GM19438 (cell line): ENCODE measurements around the gene TENT5C.

ENCODE experiments used
- ATAC-seq: cut with Tn5 transposase; IDR thresholded peaks from one replicate; pipeline ENCODE4 v1.9.1; 2021; ENCODE audit warnings: low read depth; ENCODE audit not compliant: unreplicated experiment

The TENT5C gene

GRCh38 chr1:117652421-117652820 is 46.6 kb downstream of the TENT5C start:
- ATAC-seq: no peak

DNA sequence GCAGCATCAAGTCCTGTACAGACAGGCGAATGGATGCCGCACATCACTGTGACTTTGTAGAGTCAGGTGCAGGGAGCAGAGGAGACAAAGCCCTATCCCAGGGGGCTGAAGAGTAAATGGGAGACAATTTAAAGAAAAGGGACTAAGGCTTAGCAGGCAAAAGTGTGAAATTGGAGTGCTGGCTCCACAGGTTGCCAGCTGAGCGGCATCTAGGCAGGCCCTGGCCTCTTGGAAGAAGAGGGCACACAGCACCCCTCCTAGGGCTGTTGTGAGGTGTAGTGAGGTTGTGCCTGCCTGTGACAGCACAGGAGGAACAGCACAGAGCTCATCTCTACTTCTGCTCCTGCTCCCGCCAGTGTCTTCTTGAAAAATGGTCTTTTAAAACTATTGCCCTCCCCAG is 47.3 kb downstream of the TENT5C start:
- no peak for ATAC-seq

- peak; percentile 18 for ATAC-seq
These were observed 48.1 kb downstream of the TENT5C start for GRCh38 chr1:117653732-117654492.

- peak; percentile 84 for ATAC-seq
These were observed 48.8 kb downstream of the TENT5C start for GRCh38 chr1:117654493-117655219.

DNA sequence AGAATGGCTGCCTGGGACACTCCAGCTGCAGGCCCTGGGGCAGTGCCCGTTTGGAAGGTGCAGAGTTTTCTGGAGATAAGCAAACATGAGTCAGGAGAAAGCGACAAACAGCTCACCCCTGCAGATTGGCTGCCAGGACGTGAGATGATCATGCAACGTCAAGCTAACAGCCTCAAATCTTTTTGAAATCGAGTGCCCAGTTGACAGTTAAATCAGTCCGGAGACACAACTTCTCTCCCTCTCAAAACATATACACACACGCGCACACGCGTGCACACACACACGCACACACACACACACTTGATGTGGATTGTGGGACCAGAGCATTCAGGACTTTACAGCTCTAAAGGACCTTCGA is 49.4 kb downstream of the TENT5C start:
- ATAC-seq: no peak

GRCh38 chr1:117656202-117656641 is 50.4 kb downstream of the TENT5C start:
- no peak for ATAC-seq

GRCh38 chr1:117657031-117657430 is 51.2 kb downstream of the TENT5C start:
- no peak for ATAC-seq

GRCh38 chr1:117657949-117658660 is 52.3 kb downstream of the TENT5C start:
- no peak for ATAC-seq

- peak; percentile 40 for ATAC-seq
These were observed 52.8 kb downstream of the TENT5C start for GRCh38 chr1:117658676-117659075.

DNA sequence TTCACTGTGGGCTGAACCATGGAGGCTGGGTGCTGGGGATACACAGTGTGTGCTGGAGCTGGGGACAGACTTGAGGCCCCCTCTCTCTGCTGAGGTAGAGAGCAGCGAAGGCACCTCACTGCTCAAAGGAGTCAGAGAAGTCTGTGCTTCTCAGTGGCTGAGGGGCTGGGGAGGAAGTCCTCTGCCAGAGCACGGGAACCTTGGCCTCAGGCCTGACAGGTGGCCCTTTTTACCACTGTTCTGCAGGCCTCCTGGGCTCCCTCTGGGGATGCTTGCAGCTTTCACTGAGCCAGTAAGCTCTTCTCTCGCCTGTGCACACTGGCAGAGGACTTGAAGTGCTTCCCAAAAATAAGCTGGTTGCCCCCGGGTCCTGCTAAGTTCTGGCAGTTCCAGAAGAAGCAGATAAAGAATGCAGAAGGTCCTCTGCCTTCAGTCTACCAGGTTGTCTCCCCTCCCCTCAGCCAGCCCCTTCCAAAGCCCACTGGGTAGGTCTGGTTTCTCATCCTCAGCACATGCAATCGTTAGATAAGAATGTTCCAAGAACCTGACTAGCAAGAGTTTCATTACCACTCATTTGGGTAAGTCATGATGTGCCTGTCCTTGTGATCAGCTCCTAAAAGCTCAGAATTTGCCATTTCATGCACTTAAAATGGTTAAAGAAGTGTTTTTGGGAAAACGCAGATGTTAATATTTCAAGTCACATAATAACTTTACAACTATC is 53.9 kb downstream of the TENT5C start:
- ATAC-seq: no peak

- ATAC-seq: no peak
These were observed 54.6 kb downstream of the TENT5C start for GRCh38 chr1:117660271-117660965.

DNA sequence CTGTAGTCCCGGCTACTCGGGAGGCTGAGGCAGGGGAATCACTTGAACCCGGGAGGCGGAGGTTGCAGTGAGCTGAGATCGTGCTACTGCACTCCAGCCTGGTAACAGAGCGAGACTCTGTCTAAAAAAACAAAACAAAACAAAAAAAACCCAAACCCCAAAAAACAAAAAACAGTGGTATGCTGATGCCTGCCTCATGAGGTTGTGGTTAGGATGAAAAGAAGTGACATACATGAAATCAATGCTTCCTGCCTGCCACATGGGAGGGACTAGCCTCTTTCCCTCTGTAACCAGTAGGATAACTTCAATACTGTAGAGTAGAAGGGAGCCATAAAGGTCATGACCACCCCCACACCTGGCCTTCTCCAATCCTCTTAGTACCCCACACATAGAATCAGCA is 55.2 kb downstream of the TENT5C start:
- ATAC-seq: no peak

GRCh38 chr1:117662667-117663066 is 56.8 kb downstream of the TENT5C start:
- no peak for ATAC-seq

DNA sequence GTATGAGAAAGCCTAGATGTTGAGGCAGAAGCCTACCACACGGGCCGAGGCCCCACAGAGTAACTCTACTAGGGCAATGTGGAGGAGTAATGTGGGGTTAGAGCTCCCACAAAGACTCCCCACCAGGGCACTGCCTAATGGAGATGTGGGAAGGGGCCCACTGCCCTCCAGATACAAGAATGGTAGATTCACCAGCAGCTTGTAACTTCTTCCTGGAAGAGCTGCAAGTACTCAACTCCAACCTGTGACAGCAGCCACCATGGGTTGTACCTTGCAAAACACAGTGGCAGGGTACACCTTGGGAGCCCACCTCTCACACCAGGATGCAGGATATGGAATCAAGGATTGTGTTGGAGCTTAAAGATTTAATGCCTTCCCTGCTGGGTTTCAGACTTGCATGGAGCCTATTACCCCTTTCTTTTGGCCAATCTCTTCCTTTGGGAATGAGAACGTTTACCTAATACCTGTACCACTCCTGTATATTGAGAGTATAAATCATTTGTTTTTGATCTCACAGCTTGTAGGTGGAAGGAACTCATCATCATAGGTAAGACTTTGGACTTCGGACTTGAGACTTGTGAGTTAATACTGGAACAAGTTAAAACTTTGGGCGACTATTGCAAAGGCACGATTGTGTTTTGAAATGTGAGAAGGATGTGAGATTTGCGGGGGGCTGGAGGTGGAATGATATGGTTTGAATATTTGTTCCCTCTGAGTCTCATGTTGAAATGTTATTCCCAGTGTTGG is 57.5 kb downstream of the TENT5C start:
- ATAC-seq: no peak

DNA sequence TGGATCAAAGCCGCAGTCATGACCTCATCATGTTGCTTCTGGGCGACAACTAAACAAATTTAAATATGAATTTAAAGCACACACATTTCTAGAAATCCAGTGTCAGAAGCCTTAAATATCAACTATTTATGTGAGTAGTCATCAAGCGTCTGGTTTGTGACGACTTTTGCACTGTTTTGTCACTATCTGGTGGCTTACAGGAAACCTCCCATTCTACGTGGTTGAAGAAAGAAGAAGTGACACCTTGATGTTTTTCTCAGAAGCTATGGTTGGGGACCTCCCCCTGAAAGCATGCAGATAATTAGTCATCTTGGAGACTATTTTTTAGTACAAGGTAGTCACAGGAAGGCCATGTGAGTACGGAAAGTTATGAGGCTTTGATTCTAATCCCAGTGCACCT is 58.5 kb downstream of the TENT5C start:
- ATAC-seq: peak; percentile 91

DNA sequence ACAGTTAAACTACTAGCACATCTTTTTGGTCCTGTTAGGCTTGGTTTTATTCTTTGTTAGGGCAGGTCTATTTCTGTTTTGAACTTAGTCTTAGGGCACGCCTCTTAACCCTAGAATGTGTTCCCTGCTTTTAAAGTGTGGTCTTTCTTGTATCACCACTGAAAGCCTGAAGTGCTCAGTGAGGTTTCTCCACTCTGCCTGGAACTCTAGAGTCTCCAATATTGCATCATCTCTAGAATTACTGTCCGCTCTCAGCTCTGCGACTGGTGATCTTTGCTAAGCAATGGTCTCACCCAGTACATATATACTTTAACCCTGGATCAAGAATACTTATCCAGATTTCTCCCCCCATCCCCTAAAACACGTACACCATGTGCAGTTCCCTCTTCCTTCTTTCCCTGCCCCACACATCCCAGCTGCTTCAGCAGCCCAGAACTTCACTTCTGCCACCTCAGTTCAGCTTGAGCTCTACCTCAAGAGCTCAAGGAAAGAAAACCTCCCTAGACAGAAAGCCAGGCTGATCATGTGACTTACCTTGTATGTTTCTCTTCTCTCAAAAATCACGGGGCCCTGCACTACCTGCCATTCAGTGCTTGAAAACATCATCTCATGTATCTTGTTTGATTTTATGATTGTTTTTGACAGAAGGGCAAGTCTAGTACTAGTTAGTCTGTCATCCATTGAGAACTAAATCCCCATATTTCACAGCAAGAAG is 59.9 kb downstream of the TENT5C start:
- ATAC-seq: peak; percentile 53

GRCh38 chr1:117669572-117669971 is 63.7 kb downstream of the TENT5C start:
- ATAC-seq: no peak

DNA sequence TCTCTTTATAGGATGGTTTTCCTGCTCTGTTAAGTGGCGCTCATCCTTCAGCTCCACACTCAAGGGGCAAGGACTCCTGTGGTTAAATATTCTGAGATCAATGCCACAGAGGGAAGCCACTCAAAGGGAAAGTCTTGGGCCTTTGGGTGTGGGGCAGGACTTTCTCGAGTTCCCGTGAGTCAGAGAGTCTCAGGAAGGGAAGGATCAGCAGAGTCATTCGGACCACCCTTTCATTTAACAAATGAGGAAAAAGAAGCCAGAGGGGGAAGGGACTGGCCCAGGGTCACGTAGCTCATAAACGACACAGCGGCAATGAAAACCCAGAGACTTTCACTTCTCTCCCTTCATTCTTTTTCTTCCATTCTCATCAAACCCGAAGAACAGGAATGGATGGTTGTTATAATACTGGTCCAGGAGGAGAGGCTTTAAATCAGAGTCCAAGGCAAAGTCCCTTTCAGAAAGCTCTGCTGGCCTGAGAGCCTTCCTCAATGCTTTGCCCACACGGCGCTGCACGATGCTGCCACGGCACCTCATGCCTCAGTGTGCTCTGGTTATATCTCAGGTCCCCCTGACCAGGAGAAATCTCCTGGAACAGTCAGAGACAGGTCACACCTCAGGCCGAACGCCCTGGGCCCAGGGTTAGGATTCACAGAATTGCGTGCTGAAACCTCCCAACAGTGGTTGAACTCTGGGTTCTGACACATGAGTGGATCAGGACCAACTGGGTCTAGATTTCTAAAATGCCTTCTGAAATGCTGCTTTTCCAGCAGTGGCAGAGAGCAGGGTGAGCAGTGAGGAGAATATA is 65.3 kb downstream of the TENT5C start:
- no peak for ATAC-seq
